Measurements from ENCODE around the gene UBXN10.
"Not testable (repeated sequence)": the region's sequence is repeated elsewhere in the genome, so short reads cannot be mapped to it uniquely, and the experiment has no call there.

The UBXN10 gene

GRCh38 chr1:20200966-20201365, 15.1 kb downstream of the UBXN10 start:
- DNase-seq (ENCODE audit: low spot score) = no peak

- DNase-seq (ENCODE audit: low spot score) = no peak
These were observed 16.3 kb downstream of the UBXN10 start for GRCh38 chr1:20202166-20202565.

GRCh38 chr1:20207546-20207945, 21.6 kb downstream of the UBXN10 start:
- DNase-seq (ENCODE audit: low spot score) = no peak

GRCh38 chr1:20209471-20209870, 23.6 kb downstream of the UBXN10 start:
- DNase-seq (ENCODE audit: low spot score) = no peak

- no peak for DNase-seq (ENCODE audit: low spot score)
These were observed 25.0 kb downstream of the UBXN10 start for GRCh38 chr1:20210736-20211460.

GRCh38 chr1:20211511-20211931, 25.6 kb downstream of the UBXN10 start:
- no peak for DNase-seq (ENCODE audit: low spot score)

- DNase-seq (ENCODE audit: low spot score) = no peak
These were observed 26.3 kb downstream of the UBXN10 start for GRCh38 chr1:20212085-20212684.

- peak; percentile 68 for DNase-seq (ENCODE audit: low spot score)
These were observed 26.9 kb downstream of the UBXN10 start for GRCh38 chr1:20212685-20213331.

GRCh38 chr1:20215716-20216115, 29.8 kb downstream of the UBXN10 start:
- DNase-seq (ENCODE audit: low spot score) = no peak

- DNase-seq (ENCODE audit: low spot score) = no peak
These were observed 30.7 kb downstream of the UBXN10 start for GRCh38 chr1:20216574-20216973.

- DNase-seq (ENCODE audit: low spot score) = not testable (repeated sequence)
These were observed 33.2 kb downstream of the UBXN10 start for GRCh38 chr1:20219053-20219452.

- peak; percentile 47 for DNase-seq (ENCODE audit: low spot score)
These were observed 34.1 kb downstream of the UBXN10 start for GRCh38 chr1:20220036-20220435.

GRCh38 chr1:20223106-20223505, 37.2 kb downstream of the UBXN10 start:
- DNase-seq (ENCODE audit: low spot score) = no peak

- DNase-seq (ENCODE audit: low spot score) = no peak
These were observed 37.9 kb downstream of the UBXN10 start for GRCh38 chr1:20223551-20224419.

GRCh38 chr1:20224546-20224945, 38.6 kb downstream of the UBXN10 start:
- peak; percentile 50 for DNase-seq (ENCODE audit: low spot score)

GRCh38 chr1:20227704-20228103, 41.8 kb downstream of the UBXN10 start:
- no peak for DNase-seq (ENCODE audit: low spot score)

- no peak for DNase-seq (ENCODE audit: low spot score)
These were observed 42.5 kb downstream of the UBXN10 start for GRCh38 chr1:20228314-20228825.

- DNase-seq (ENCODE audit: low spot score) = no peak
These were observed 43.3 kb downstream of the UBXN10 start for GRCh38 chr1:20229171-20229570.

- not testable (repeated sequence) for DNase-seq (ENCODE audit: low spot score)
These were observed 46.7 kb downstream of the UBXN10 start for GRCh38 chr1:20232564-20232963.

GRCh38 chr1:20233394-20233793, 47.5 kb downstream of the UBXN10 start:
- no peak for DNase-seq (ENCODE audit: low spot score)

- DNase-seq (ENCODE audit: low spot score) = peak; percentile 83
These were observed 48.0 kb downstream of the UBXN10 start for GRCh38 chr1:20233866-20234265.

Data from Ammon's horn (tissue), 1 donor.